Heart right ventricle (tissue), 16 donors: ENCODE results near the gene EPHX1. TPM values are rescaled to one million over a fixed set of nuclear protein-coding genes. Genes with fewer than 3 reads are reported as not detected.

Source experiments
- ATAC-seq, 8 donors: fragments of 200-7000 bp; cut with Tn5 transposase; one replicate each; pipeline ENCODE4 v1.9.1; 2020; ENCODE audit warnings: mild to moderate bottlenecking in 8 of 8, moderate library complexity in 8 of 8, moderate number of reproducible peaks in 1 of 8
- DNase-seq, 2 donors: peaks; one replicate each; pipeline ENCODE4 v3.0.0-alpha.2; 2020
- H3K27ac ChIP-seq, 10 donors: fragments of 200-600 bp; sonication (generic) in 2 of 10; one replicate each; pipeline versions ENCODE4 v1.5.0 to v1.8.0; 2020 to 2022; ENCODE audit warnings: mild to moderate bottlenecking in 3 of 10
- H3K27me3 ChIP-seq, 7 donors: fragments of 200-600 bp; one replicate each; pipeline ENCODE4 v1.8.0; 2021 to 2022; ENCODE audit warnings: mild to moderate bottlenecking in 2 of 7
- H3K36me3 ChIP-seq, 9 donors: fragments of 200-600 bp; sonication (generic) in 1 of 9; one replicate each; pipeline versions ENCODE4 v1.5.0 to v1.8.0; 2020 to 2022; ENCODE audit warnings: mild to moderate bottlenecking in 2 of 9
- H3K4me1 ChIP-seq, 9 donors: fragments of 200-600 bp; sonication (generic) in 1 of 9; one replicate each; pipeline versions ENCODE4 v1.5.0 to v1.8.0; 2020 to 2022; ENCODE audit warnings: mild to moderate bottlenecking in 4 of 9
- H3K4me3 ChIP-seq, 10 donors: fragments of 200-600 bp; sonication (generic) in 2 of 10; one replicate each; pipeline versions ENCODE4 v1.5.0 to v1.8.0; 2020 to 2022; ENCODE audit warnings: mild to moderate bottlenecking in 7 of 10, moderate library complexity in 2 of 10
- H3K9me3 ChIP-seq, 11 donors: fragments of 200-600 bp in 10 of 11; sonication (generic) in 2 of 11; one replicate each; pipeline versions ENCODE4 v1.5.0 to v1.8.0; 2013 to 2022; ENCODE audit warnings: mild to moderate bottlenecking in 2 of 11, control low read depth in 1 of 11, moderate library complexity in 1 of 11
- WGBS, 2 donors: extraction: QIAGEN DNeasy Blood & Tissue Kit; methylation state at CpG; one replicate each; pipeline ENCODE4 v1.1.7; 2013; ENCODE audit warnings: inconsistent platforms in 1 of 2; 5-methylcytosine and 5-hydroxymethylcytosine counted together
- intact Hi-C, 10 donors: fragments of 100-400 bp; cut with DNase I; formaldehyde crosslinking; loops; one replicate each; pipeline versions ENCODE4 v1.11.1 to v1.14.2; 2022
- polyA plus RNA-seq, 2 donors: library from polyadenylated mRNA; stranded (reverse); fragments of 200-250 nt; gene quantifications; one replicate each; pipeline ENCODE4 v1.2.3, GENCODE V29; 2013
- total RNA-seq, 10 donors: library from RNA; stranded (reverse); fragmentation: NEBNext Ultra II Directional in 3 of 10; extraction: Animal tissue kit (Norgen Biotek cat#: 25700) in 3 of 10; gene quantifications; one replicate each; pipeline versions ENCODE4 v1.2.1 to v1.2.4, GENCODE V29; 2021 to 2023
- TF ChIP-seq, protein P1 (sequence below), 9 donors: fragments of 200-600 bp; sonication (generic) in 2 of 9; IDR thresholded peaks; one replicate each; pipeline versions ENCODE4 v1.5.0 to v1.8.0; 2021 to 2022; ENCODE audit warnings: antibody characterized with exemption in 9 of 9, mild to moderate bottlenecking in 5 of 9, moderate library complexity in 1 of 9
- donor health status: Arrhythmogenic right ventricular cardiomyopathy.
- donor health status: ischemic (EF 13 %, LVEDD 7.1; RV severe dilation, severe dysfunction).
- donor health status: healthy with polysubstance abuse.
- donor health status: DM: no; HTN: yes; CAD: no.
- donor health status: DM: no; HTN: no; CAD: no.
- donor health status: ischemic (EF 25% LVEDD 6.9; RV normal size, moderate dysfunction).
- donor health status: ischemic (EF 25% LVEDD 5.7; RV mildly dilated, moderate dysfunction).
- donor health status: healthy.
- donor health status: DM: yes; HTN: yes; CAD: no.
- donor health status: Ischemic cardiomyopathy.
- donor health status: ischemic (EF 35%, LVEDD 5.7; RV mildly dilated, moderate dysfunction).
- donor health status: nonischemic (EF 11% LVEDD 7.7; RV severe dilation, severe dysfunction).
- donor health status: DM: yes; HTN: yes; CAD: no.
- donor health status: PGD.
- donor health status: ischemic (EF 29% LVEDD 5.4; RV normal size, mild dysfunction).
- donor health status: nonischemic (EF 23%, LVEDD 6.1; RV moderate dilation, normal function).

EPHX1 gene
- total and polyA plus RNA-seq, 12 donors: 31.5 to 80.8 (median 43.2) TPM

DNA sequence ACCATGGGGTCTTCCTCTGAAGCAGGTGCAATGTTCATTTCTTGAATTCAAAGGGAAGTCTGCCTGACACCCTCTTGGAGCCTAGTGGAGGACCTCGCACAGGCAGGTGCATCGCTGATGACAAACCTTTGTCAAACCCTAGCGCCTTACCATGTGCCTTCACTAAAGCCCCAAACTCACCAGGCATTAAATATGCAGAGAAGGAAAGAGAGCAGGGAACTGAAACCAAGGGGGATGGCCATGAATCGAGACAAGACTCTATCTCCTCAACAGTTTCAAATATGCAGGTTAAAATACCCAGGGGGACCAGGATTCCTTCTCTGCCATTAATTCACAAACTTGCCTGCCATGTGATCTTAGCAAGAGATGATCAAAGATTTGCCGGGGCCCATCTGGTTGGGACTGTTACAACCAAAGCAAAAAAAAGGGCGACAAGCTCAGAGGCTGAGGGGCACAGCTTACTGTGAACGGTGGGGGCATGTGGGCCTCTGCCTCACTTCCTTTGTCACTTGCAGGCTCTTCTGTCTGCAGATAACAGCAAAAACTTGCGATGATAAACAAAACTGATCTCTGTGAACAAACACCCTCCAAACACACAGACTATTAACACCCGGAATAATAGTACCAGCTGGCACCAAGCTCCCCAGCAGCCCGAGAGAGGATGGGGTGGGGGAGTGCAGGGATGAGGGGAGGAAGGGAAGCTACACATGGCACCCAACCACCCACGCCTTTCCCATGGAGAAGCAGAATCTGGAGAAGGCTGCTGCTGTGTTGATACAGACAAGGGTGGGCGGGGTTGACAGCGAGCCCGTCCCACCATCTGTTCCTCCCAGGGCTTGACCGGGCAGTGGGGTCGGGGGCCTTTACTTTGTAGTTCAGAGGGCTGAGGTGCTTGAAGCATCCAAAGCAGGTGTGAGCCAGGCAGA is 38.4 kb downstream of the EPHX1 start:
- 64 to 68% methylated on average over 16 of the region's 16 CpGs for WGBS, 2 donors
- intact Hi-C loops: loop anchor here (5.0 to 10.0 kb wide), 6 partner anchors 36 to 376 kb away; partner anchors contain the start of genes SRP9 (in 8 of the 10) and EPHX1 (in 4 of the 10)
- H3K4me3 ChIP-seq: no peak overlapping the region
- H3K27me3 ChIP-seq: no peaks in the 10 kb centered on the region
- ATAC-seq: peak in 2 of 8 donors; percentile 31 to 32
- H3K9me3 ChIP-seq: no peaks in the 10 kb centered on the region
- peaks cover 0 to 44% (median 17%) of the 10 kb centered on the region in 9 donors for H3K4me1 ChIP-seq
- peak in 1 of 2 donors; percentile 49 for DNase-seq
- TF ChIP-seq, protein P1, sequence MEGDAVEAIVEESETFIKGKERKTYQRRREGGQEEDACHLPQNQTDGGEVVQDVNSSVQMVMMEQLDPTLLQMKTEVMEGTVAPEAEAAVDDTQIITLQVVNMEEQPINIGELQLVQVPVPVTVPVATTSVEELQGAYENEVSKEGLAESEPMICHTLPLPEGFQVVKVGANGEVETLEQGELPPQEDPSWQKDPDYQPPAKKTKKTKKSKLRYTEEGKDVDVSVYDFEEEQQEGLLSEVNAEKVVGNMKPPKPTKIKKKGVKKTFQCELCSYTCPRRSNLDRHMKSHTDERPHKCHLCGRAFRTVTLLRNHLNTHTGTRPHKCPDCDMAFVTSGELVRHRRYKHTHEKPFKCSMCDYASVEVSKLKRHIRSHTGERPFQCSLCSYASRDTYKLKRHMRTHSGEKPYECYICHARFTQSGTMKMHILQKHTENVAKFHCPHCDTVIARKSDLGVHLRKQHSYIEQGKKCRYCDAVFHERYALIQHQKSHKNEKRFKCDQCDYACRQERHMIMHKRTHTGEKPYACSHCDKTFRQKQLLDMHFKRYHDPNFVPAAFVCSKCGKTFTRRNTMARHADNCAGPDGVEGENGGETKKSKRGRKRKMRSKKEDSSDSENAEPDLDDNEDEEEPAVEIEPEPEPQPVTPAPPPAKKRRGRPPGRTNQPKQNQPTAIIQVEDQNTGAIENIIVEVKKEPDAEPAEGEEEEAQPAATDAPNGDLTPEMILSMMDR (IDR thresholded peaks at IDR 0.05): no peak
- H3K36me3 ChIP-seq: peaks cover 0 to 97% (median 19%) of the 10 kb centered on the region in 9 donors
- peak overlapping the region in 3 of 10 donors; percentile 32 to 52 (median 50) for H3K27ac ChIP-seq

DNA sequence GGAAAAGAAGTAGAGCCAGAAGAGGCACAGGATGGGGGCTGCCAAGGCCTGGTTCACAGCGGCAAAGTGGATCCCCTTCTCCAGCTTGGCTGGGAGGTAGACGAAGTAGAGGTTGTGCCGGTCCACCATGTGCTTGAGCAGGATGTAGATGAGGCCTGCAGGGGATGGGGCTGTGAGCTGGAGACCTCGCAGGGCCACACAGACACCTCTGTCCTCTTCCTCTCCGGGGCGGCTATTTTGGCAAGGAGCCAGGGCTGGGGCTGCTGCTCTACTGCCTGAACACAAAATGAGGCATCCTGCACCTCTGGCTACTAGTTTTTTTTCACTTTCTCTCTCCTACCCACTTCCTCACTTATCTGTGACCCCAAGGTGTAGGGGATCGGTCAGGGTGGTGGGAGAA is 40.0 kb downstream of the EPHX1 start:
- intact Hi-C loops: loop anchor here (5.0 to 10.0 kb wide), 8 partner anchors 38 to 378 kb away; partner anchors contain the start of genes SRP9 (in 8 of the 10) and EPHX1 (in 4 of the 10)
- TF ChIP-seq, protein P1 (IDR thresholded peaks at IDR 0.05): no peak
- Histone ChIP-seq H3K27ac (peak overlapping the region in 4 of 10 donors; percentile 34 to 52 (median 40)), H3K4me1 (peaks cover 0 to 44% (median 17%) of the 10 kb centered on the region in 9 donors), H3K27me3 (no peaks in the 10 kb centered on the region), H3K4me3 (no peak overlapping the region), H3K9me3 (no peaks in the 10 kb centered on the region), H3K36me3 (peaks cover 0 to 98% (median 19%) of the 10 kb centered on the region in 9 donors)
- no peak for ATAC-seq
- WGBS, 2 donors: 44 to 53% methylated on average over 7 of the region's 7 CpGs
- peak; percentile 41 to 61 for DNase-seq

DNA sequence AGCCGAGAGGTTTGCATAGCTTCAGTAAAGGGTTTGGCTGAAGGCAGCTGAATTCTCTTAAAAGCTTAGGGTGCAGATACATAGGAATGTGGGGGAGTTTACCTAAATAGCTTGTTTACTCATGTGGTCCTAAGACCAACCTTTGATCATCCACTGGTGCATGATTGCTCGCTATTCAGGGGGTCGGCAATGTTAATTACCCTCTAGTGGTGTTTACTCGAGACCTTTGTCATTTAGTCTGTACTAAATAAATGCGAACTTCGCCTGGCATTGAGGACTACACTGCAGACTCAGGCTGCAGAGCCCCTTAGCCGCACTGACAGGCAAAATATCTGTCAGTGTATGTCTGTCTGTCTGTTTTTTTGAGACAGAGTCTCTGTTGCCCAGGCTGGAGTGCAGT is 40.4 kb downstream of the EPHX1 start:
- 95 to 97% methylated on average over 7 of the region's 7 CpGs for WGBS, 2 donors
- TF ChIP-seq, protein P1 (IDR thresholded peaks at IDR 0.05): no peak
- H3K27ac ChIP-seq: peak overlapping the region in 1 of 10 donors; percentile 52
- intact Hi-C loops: loop anchor here in 2 of 10 donors (10.0 kb wide), 2 partner anchors 66 to 124 kb away; no protein-coding TSS in a partner anchor
- no peaks in the 10 kb centered on the region for H3K9me3 ChIP-seq
- H3K4me3 ChIP-seq: no peak overlapping the region
- peaks cover 0 to 43% (median 17%) of the 10 kb centered on the region in 9 donors for H3K4me1 ChIP-seq
- no peaks in the 10 kb centered on the region for H3K27me3 ChIP-seq
- no peak for DNase-seq
- no peak for ATAC-seq
- H3K36me3 ChIP-seq: peaks cover 0 to 99% (median 19%) of the 10 kb centered on the region in 9 donors

DNA sequence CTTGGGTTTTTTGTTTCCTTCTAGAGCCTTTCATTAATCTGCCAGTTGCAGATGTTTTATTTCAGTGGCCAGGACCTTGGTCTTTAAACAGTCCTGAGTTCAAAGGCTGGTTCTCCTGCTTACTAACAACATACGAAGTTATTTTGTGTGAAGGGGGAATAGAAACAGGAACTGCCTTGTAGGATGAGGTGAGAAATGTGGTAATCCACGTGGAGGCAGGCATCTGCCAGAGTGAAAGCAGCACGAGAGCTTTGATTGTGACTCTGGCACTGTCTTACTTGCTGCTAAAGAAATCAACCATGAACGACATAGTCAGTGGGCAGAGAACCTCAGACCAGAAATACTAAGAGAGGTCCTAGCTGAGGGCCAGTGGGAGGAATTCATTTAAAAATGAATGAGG is 41.9 kb downstream of the EPHX1 start:
- ATAC-seq (no peak), DNase-seq (no peak)
- Histone ChIP-seq H3K9me3 (no peaks in the 10 kb centered on the region), H3K4me3 (no peak overlapping the region), H3K36me3 (peaks cover 0 to 99% (median 14%) of the 10 kb centered on the region in 9 donors), H3K4me1 (peaks cover 0 to 43% (median 8%) of the 10 kb centered on the region in 9 donors), H3K27me3 (no peaks in the 10 kb centered on the region), H3K27ac (no peak overlapping the region)
- intact Hi-C loops: loop anchor here in 2 of 10 donors (10.0 kb wide), 2 partner anchors 67 to 123 kb away; no protein-coding TSS in a partner anchor
- TF ChIP-seq, protein P1 (IDR thresholded peaks at IDR 0.05): no peak
- 56 to 60% methylated on average over 4 of the region's 4 CpGs for WGBS, 2 donors
